ENCODE measurements around the gene HOXC6. TPM values are rescaled to one million over a fixed set of nuclear protein-coding genes. Genes with fewer than 3 reads are reported as not detected.

The HOXC6 gene
- total and polyA plus RNA-seq, 11 donors, result 0.04 to 0.40 (median 0.08) TPM; not detected in 8

DNA sequence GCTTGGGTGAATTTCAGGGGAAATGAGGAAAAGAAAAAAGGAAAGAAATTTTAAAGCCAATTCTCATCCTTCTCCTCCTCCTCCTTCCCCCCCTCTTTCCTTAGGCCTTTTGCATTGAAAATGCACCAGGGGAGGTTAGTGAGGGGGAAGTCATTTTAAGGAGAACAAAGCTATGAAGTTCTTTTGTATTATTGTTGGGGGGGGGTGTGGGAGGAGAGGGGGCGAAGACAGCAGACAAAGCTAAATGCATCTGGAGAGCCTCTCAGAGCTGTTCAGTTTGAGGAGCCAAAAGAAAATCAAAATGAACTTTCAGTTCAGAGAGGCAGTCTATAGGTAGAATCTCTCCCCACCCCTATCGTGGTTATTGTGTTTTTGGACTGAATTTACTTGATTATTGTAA is 27.3 kb downstream of the HOXC6 start:
- H3K4me1 ChIP-seq, result peaks cover 0 to 12% (median 1%) of the 10 kb centered on the region in 12 donors
- 35 to 54% (median 53%) methylated on average over 2 of the region's 2 CpGs for WGBS, 4 donors
- TF ChIP-seq, protein P1, sequence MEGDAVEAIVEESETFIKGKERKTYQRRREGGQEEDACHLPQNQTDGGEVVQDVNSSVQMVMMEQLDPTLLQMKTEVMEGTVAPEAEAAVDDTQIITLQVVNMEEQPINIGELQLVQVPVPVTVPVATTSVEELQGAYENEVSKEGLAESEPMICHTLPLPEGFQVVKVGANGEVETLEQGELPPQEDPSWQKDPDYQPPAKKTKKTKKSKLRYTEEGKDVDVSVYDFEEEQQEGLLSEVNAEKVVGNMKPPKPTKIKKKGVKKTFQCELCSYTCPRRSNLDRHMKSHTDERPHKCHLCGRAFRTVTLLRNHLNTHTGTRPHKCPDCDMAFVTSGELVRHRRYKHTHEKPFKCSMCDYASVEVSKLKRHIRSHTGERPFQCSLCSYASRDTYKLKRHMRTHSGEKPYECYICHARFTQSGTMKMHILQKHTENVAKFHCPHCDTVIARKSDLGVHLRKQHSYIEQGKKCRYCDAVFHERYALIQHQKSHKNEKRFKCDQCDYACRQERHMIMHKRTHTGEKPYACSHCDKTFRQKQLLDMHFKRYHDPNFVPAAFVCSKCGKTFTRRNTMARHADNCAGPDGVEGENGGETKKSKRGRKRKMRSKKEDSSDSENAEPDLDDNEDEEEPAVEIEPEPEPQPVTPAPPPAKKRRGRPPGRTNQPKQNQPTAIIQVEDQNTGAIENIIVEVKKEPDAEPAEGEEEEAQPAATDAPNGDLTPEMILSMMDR (IDR thresholded peaks at IDR 0.05), result no peak
- no peak for TF ChIP-seq POLR2A (IDR thresholded peaks at IDR 0.05)
- H3K27me3 ChIP-seq, result peaks cover 32 to 99% (median 92%) of the 10 kb centered on the region in 9 donors
- H3K4me3 ChIP-seq, result no peak overlapping the region
- ATAC-seq, result no peak
- H3K9me3 ChIP-seq, result no peaks in the 10 kb centered on the region
- no peaks in the 10 kb centered on the region for H3K36me3 ChIP-seq
- intact Hi-C loops (cut with DNase I), result no loop called here
- no peak overlapping the region for H3K27ac ChIP-seq
- DNase-seq, result no peak

DNA sequence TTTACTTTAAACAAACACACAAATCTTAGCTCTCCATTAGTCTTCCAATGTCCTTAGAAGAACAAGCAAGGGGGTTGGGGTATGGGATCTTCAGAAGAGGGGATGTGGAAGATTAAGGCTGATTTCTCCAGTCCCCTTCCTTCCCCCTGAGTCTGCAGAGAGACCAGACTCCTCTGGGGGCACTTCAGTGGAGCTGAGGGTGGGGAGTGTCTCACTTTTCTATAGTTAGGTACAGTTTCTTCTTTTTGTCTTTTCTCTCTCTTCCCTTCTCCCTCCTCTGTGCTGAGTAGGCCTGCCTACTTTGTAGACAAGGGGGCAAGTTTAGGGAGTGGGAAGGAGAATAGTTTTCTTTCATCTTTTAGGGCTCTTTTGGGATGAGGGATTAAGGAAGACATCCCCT is 27.9 kb downstream of the HOXC6 start:
- H3K27ac ChIP-seq, result no peak overlapping the region
- H3K4me3 ChIP-seq, result no peak overlapping the region
- H3K27me3 ChIP-seq, result peaks cover 27 to 99% (median 92%) of the 10 kb centered on the region in 9 donors

DNA sequence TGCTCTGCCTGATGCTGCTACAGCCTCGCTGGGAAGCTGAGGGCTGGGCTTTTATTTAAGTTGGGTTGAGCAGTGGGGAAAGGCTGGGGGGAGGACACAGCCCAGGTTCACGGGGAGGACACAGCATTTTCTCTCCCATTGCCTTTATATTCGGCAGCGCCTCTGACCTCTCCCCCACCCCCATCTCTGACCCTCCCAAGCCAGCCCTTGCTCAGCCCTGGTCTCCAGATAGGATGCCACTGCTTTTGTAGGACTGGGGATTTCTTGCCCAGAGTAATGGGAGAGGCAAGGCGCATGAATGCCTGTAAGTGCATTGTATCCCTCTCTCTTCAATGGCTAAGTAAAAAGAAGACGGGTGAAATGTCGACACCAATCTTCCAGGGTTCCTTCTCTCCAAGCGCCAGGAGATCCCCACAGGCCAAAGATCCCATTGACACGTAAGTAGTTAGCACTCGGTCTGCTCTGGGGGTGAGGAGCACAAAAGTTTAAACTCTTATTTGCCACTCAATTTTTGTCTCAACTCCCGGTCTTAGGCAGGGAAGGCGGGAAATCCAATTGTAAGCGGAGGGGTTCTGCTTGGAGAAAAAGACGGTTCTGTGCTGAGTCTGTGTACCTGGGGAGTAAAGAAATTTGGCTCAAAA is 30.0 kb downstream of the HOXC6 start:
- 18 to 40% (median 27%) methylated on average over 11 to 14 of the region's 14 CpGs for WGBS, 4 donors
- ATAC-seq, result no peak
- no peaks in the 10 kb centered on the region for H3K36me3 ChIP-seq
- H3K4me1 ChIP-seq, result peaks cover 0 to 4% (median under 1%) of the 10 kb centered on the region in 12 donors
- H3K9me3 ChIP-seq, result no peaks in the 10 kb centered on the region
- H3K4me3 ChIP-seq, result no peak overlapping the region
- DNase-seq, result no peak
- TF ChIP-seq POLR2A (IDR thresholded peaks at IDR 0.05), result no peak
- TF ChIP-seq, protein P1 (IDR thresholded peaks at IDR 0.05), result no peak
- peaks cover 20 to 99% (median 89%) of the 10 kb centered on the region in 9 donors for H3K27me3 ChIP-seq
- no peak overlapping the region for H3K27ac ChIP-seq
- intact Hi-C loops (cut with DNase I), result no loop called here

More for the DNA sequence above, 27.9 kb downstream of the HOXC6 start:
- no peak for DNase-seq
- H3K9me3 ChIP-seq, result no peaks in the 10 kb centered on the region
- no peaks in the 10 kb centered on the region for H3K36me3 ChIP-seq
- no peak for TF ChIP-seq POLR2A (IDR thresholded peaks at IDR 0.05)
- TF ChIP-seq, protein P1 (IDR thresholded peaks at IDR 0.05), result no peak
- intact Hi-C loops (cut with DNase I), result no loop called here
- peaks cover 0 to 12% (median 1%) of the 10 kb centered on the region in 12 donors for H3K4me1 ChIP-seq
- ATAC-seq, result no peak

DNA sequence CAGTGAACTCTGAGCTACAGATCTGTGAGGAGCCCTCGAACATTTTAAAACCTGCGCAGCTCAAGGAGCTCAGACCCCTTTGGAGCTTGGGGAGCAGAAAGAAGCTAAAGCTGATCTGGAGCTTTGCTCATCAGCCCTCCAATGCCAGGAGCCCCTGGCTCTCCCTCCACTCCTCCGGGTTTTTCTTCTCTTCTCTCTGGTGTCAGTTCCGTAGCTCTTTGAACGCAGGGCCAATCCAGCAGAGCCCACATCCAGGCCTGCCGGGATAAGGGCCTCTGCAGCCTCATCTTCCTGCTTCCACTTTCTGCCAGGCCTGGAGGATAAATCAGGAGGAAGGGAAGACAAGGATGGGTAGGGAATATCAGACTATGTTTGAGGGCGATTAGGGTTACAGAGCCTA is 31.4 kb downstream of the HOXC6 start:
- WGBS, 4 donors, result 16 to 21% (median 20%) methylated on average over 7 of the region's 7 CpGs
- Histone ChIP-seq H3K4me1 (no peaks in the 10 kb centered on the region), H3K27me3 (peaks cover 17 to 99% (median 88%) of the 10 kb centered on the region in 9 donors), H3K4me3 (no peak overlapping the region), H3K27ac (no peak overlapping the region), H3K36me3 (no peaks in the 10 kb centered on the region), H3K9me3 (no peaks in the 10 kb centered on the region)
- DNase-seq (no peak), ATAC-seq (no peak)
- TF ChIP-seq, protein P1 (IDR thresholded peaks at IDR 0.05), result no peak
- no peak for TF ChIP-seq POLR2A (IDR thresholded peaks at IDR 0.05)
- intact Hi-C loops (cut with DNase I), result loop anchor here in 1 of 10 donors (5.0 kb wide), 1 partner anchor 38 kb away; no protein-coding TSS in a partner anchor

Data from heart left ventricle (tissue), 16 donors.